HG02588 (cell line): ENCODE measurements around the gene FOXRED2.
"Not testable (repeated sequence)": the region's sequence is repeated elsewhere in the genome, so short reads cannot be mapped to it uniquely, and the experiment has no call there.

Source experiments
- ATAC-seq: cut with Tn5 transposase; IDR thresholded peaks from one replicate; pipeline ENCODE4 v1.9.1; 2021; ENCODE audit warnings: mild to moderate bottlenecking, moderate library complexity; ENCODE audit not compliant: unreplicated experiment

FOXRED2 gene

DNA sequence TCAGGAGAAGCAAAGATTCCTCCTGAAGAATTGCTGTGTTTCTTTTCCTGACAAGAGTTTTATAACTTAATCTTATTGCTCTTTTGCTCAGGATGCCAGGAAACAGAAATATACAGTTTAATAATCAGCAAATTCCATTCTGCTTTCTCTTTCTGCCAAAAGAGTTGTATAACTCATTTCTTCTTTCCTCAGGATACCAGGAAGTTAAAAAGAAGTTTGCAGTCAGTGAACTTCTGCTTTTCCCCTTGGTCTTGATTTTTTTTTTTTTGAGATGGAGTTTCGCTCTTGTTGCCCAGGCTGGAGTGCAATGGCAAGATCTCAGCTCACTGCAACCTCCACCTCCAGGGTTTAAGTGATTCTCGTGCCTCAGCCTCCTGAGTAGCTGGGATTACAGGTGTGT lies 13.1 kb upstream of the FOXRED2 start:
- not testable (repeated sequence) for ATAC-seq

DNA sequence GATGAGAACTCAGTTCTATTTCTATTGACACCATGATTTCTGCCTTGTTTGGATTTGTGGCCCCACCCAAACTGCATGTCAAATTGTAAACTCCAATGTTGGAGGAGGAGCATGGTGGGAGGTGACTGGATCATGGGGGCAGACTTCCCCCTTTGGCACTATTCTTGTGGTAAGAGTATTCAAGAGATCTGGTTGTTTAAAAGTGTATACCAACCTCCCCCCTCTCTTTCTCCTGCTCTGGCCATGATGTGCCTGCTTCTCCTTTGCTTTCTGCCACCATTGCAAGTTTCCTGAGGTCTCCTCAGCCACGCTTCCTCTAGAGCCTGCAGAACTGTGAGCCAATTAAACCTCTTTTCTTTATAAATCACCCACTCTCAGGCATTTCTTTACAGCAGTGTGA lies 7.9 kb upstream of the FOXRED2 start:
- no peak for ATAC-seq

DNA sequence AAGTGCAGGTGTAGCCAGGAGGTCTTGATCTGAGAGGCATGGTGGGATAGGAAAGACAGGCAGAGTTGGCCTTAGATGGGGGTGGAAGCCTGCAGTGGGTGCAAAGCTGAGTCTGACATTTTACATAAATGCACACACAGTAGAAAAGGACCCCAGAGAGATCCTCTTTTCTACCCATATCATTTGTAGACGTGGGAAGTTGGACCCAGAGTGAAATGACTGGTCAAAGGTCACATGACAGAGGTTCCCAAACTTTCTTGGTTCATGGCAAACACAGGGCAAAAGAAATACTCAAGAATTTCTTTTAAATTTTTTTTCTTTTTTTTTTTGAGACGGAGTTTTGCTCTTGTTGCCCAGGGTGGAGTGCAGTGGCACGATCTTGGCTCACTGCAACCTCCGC lies 6.2 kb upstream of the FOXRED2 start:
- no peak for ATAC-seq

DNA sequence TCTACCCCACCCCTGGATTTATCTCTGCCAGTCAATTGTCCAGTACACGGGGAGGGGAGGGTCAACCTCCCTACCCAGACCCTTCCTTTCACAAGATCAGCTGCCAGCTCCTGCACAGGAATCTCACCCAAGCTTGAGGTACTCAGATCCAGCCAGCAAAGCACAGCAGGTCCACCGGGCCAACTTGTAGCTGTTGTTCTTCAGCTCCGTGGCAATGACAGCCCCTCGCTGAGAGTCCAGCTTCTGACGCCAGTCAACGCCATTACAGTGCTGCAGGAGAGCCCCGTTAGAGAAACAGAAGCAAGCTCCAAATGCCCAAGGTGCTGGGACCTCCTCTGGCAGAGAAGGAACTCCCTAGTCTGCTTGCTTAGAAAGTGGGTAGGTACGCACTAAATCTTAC lies 5.5 kb upstream of the FOXRED2 start:
- no peak for ATAC-seq

DNA sequence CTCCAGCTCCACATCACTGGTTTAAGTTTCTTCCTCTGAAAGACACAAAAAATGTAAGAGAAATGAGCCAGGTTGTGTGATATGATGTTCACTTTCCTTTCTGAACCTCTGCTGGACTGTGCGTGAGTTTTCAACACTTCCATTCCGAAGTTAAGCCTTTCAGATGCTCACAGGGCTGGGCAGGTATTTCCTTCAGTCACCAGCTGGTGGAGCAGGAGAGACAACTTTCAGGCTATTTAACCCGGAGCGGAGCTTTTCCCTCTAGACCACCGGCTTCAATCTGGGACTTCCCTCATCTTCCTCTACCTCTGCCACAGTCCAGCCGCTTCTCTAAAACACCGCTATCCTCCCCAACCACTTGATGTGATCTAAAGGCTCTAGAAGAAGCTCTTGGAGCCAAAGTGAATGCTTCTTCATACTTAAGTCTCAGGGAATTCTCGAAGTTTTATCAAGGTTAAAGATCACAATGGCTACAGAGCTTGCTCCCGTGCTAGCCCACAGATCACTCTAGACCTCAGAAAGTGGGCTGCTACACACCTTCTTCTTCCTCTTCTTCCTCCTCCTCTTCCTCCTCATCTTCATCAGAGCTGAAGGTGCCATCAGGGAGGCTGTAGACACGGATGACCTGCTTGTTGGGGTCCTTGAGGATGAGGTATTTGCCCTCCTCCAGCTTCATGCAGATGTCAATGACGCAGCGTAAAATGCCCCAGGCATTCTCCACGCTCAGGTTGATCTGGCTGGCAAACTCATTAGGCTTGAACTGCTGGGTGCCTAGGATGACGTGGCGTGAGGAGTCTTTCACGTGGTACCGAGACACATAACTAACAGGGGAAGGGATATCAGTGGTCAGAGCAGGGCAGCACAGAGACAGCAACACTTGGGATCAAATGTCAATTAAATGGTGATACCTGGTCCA lies 4.4 kb upstream of the FOXRED2 start:
- ATAC-seq = no peak

DNA sequence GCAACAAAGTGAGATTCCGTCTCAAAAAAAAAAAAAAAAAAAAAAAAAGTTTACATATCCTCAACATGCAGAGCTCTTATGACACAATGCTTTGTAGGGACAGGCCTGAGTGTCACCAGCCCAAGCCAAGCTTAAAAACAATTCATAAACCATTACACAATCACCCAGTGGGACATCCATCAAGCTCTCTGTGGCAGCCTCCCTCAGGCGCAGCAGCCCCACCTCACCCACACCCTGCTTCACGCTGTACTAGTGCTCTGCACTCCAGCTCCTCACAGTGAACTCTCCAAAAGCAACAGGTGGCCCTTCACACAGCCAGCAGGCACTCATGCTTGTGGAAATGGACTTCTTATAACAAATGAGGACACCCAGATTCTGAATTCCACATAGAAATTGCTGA lies 3.5 kb upstream of the FOXRED2 start:
- ATAC-seq = no peak

DNA sequence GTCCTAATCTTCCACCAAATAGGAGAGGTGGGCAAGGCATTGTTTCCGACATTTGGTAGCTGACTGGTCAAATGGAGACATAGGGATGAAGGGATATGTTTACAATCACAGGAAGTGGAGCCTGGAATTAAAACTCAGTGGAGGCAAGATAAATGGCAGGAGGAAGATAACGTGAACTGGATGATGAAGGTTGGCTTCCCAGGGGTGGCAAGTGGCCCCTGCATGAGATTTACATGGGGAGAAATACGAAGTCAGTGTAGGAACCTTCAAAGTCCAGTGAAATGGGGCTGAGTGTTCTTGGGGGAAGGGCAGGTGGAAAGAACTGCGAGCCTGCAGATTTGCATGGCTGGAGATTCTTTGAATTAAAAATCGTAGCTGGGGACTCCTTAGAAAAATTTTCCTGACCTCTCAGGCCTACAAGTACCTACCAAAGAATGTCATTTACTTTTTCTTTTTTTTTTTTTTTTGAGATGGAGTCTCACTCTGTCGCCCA lies 724 bp upstream of the FOXRED2 start:
- no peak for ATAC-seq

DNA sequence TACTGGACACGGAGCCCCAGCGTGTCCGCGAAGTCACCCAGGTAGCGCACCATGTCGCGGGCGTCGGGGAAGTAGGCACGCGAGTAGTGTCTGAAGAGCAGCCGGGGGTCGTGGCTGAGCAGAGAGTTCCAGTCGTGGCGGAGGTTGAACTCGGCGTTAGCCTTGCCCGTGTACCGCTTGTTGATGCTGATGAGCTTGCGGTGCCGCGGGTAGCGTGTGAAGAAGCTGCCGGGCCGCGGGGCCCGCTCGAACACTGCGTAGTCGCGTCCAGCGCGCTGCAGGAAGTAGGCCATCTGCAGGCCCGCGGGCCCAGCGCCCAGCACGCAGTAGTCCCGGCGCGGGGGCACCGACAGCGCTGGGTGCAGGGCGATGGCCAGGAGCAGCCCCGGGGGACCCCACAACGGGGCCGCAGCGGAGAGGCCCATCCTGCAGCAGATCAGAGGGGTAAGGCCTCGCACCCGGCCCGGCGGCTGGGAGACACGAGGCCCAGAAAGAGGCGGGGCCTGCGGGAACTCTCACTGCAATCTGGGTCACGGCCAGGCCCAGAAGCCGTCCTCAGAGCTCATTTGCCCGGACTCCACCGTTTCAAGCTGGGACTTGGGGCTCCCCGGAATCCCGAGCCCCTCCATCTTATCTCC lies 723 bp downstream of the FOXRED2 start:
- no peak for ATAC-seq

DNA sequence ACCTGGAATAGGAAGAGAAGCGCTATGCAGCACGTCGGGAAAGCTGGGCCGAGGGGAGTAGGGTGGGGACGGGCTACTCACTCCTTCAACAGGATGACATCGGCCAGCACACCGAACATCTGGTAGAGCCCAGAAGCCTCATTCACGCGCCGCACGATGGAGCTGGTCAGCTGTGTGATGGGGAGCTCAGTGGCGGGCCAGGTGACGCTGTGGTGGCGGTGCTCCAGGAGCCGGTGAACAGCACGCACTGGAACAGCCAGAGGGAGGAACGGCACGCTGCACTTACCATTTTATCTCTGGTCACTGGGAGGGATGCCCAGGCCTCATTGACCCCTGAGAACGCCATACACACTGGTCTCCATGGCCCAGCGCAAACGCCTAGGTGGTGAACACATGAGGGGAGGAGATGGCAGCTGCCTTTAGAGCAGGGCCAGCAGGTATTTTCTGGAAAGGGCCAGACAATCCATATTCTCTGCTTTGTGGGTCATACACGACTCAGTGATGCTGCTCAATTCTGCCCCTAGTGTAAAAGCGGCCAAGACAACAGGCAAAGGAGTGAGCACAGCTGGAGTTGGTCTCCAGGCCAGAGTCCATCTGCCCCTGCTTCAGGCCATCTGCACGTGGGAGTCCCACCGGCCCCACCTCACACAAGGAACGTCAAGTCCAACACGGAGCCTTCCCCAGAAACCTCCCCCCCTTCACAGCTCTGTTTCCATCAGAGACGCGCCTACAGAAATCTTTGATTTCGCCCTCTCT lies 8.8 kb downstream of the FOXRED2 start:
- no peak for ATAC-seq

DNA sequence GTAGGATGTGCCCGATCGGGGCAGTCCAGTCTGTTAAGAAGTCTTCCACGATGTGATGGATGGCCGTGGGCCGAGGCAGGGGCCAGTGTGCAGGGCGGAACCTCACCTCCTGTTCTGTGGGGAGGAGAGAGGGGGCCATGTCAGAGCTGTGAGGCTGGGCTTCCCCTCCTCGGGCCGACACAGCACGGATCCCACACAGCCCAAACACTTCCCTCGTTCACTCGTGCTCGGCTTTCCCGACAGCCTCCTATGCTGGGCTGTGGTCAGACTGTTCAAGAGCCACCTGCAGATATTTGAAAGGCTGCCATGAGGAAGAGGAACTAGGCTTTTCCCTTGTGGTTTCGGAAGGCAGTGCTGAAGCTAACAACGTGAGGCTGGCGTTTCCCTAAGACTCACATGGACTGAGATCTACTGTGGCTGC lies 13.1 kb downstream of the FOXRED2 start:
- ATAC-seq = no peak

DNA sequence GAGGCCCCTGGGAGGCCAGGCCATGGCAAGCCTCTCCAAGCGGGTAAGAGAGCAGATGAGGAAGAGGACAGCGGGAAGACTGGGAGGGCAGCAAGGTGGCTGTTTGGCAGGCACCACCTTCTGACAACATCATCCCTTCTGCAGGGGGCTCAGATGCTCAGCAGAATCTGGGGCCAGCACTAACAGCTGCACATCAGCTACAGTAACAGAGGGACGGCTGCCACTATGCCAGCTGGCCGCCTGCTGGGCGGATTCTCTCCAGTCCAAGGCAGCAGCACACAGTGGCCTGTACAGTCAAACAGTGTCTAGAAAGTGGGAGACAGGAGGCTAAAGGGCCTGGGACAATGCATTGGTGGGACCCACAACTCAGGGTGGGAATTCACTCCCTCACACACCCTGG lies 14.7 kb downstream of the FOXRED2 start:
- ATAC-seq = no peak

DNA sequence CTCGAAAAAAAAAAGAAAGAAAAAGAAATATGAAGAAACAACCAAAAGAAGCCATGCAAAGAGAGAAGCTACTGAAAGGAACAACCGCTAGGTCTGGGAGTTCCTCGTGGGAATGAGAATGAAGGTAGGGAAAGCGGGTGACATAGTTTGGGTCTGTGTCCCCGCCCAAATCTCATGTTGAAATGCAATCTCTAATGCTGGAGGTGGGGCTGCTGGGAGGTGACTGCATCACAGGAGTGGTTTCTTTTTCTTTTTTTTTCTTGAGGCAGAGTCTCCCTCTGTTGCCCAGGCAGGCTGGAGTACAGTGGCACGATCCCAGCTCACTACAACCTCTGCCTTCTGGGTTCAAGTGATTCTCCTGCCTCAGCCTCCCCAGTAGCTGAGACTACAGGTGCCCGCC lies 15.7 kb downstream of the FOXRED2 start:
- no peak for ATAC-seq

DNA sequence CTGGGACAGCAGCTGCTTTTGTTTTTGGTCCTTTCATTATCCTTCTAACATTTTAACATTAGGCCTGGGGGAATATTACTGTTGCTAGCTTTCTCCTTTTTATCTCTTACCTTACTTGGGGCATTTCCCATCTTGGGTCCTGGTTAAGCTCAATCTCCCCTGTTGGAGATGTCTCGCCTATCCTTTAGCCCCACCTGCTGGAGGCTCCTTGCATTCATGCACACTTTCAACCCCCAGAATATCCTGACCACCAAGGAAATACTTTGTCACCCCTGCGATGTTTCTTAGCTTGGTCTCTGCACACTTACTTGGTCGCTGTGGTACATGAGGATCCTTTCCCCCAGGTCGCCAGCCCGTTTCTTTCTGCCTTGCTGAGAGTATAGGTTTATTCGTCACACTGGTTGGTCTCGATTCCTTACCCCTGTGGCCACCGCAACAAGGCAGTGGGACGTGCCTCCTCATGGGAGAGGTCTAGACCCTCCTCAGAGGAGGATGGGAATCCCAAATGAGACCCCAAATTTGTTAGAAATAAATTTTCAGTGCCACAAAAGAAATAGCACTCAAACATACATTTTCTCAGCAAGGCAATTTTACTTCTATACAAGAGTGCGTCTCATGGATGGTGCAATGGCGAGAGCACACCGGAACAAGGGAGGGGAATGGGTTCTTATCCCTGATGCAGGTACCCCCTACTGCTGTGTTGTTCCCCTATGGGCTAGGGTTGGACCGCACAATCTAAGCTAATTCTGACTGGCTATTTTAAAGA lies 20.0 kb downstream of the FOXRED2 start:
- ATAC-seq = no peak

DNA sequence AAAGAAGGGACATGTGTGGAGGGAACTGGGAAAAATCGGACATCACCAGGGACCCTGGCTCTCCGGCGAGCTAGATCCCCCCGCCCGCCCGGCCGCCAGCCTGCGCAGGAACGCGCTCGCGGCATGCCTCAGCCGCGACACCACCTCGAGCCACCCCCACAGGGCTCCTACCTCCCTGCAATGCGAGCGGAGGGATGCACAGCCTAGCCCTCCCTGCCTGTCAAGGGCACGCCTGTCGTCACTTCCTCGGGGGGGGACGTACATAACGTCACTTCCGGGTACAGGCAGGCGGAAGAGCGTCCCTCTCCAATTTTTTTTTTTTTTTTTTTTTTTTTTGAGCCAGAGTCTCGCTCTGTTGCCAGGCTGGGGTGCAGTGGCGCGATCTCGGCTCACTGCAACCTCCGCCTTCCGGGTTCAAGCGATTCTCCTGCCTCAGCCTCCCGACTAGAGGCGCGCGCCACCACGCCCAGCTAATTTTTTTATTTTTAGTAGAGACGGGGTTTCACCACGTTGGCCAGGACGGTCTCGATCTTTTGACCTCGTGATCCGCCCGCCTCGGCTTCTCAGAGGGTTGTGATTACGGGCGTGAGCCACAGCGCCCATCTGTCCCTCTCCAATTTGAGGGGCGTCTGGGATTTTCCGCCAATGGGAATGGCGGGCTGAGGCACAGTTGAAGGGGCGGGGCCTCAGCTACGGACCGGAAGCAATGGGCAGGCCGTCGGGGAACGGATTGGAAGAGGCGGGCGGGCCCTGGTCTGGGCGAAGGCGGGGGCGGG lies 25.3 kb downstream of the FOXRED2 start, which contains the start of gene TXN2:
TSS of gene TXN2 (minus strand) at position 248 of the 776 bp plus-strand sequence. CDS start 803 bp downstream, outside the sequence.
- peak; percentile 80 for ATAC-seq

DNA sequence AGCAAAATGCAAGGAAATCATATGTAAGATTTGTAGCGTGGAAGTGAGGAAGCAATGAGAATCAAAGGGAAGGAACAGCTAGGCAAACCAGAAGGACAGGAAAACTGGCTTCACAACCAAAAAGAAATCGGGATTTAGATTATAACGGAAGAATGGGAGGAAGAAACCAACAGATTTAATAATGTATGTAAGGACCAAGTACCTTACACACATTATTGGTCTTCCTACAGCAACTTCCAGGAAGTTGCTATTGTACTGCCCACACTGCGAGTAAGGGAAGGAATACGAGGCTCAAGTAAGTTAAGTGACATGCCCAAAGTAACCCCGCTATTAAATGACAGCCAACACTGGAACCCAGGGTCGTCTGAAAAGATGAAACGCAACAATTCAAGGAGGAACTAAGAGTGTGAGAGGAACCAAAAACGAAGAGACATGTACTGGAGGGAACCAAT lies 25.9 kb downstream of the FOXRED2 start:
- ATAC-seq = no peak

DNA sequence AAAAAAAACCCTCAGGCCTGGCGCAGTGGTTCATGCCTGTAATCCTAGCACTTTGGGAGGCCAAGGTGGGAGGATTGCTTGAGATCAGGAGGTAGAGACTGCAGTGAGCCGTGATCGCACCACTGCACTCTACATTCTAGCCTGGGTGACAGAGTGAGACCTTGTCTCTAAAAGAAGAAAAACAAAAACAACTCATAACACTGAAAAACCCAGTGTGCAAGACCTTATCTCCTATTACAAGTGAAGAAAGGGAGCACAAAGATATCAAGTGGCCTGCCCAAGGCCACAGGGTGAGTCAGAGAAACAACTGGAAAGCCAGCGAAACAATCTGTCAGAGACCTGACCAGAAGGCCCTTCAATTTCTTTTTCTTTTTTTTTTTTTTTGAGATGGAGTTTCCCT lies 27.9 kb downstream of the FOXRED2 start:
- ATAC-seq = no peak

DNA sequence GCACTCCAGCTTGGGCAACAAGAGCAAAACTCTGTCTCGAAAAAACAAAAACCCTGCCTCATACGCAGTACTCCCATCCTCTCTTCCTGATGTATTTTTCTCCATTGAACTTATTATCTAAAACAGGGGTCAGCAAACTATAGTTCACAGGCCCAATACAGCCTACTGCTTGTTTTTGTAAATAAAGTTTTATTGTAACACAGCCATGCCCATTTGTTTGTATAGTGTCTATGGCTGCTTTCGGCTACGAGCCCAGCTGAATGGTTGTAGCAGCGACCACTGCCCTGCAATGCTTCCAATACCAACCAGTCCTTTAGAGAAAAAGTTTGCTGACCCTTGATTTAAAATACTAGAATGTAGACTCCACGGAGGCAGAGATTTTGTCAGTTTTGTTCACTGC lies 31.5 kb downstream of the FOXRED2 start:
- no peak for ATAC-seq

DNA sequence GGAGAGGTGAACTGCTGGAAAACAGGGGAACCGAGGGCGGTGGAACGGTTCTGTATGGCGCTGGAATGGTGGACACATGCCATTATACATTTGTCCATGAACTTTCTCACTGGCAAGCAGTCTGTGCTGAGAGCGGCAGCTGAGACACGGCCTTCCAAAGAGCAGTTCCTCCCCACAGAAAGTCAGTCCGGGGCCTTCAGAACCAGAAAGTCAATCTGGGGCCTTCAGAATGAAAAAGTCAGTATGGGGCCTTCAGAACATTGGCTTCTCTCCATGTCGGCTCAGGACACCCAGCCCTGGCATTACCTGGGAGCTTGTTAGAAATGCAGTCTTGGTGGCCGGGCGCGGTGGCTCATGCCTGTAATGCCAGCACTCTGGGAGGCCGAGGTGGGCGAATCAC lies 34.2 kb downstream of the FOXRED2 start:
- no peak for ATAC-seq

DNA sequence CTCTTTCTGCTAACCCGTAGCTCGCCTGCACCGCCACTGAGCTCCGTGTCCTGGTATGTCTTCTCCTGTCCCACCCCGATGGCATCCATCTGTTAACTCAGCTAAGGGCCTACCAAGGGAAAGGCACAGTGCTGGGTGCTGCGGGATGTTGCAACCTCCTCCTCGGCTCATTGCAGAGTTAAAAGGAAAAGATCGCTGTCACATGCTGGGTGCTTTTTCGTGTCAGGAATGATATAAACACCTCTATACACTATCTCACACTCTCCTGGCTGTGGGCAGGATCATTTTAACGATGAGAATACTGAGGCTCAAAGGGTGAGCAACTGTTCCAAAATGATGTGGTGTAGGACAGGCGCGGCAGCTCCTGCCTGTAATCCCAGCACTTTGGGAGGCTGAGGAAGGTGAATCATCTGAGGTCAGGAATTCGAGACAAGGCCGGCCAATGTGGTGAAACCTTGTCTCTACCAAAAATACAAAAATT lies 35.5 kb downstream of the FOXRED2 start:
- no peak for ATAC-seq

DNA sequence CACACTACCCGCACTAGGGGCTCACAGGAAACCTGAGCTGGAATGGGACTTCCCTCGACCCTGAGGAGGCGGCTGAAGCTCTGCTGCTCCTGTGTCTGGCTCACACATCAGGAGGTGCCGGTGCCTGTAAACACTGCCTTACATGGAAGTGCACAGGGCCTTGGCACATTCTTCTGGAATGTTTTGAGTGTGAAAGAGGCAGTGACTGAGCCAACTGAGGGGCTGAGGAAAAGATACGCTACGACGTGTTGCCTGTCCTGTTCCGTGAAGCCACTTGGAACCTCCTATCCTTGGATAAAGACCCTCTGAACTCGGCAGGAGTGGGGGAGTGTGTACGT lies 35.9 kb downstream of the FOXRED2 start:
- no peak for ATAC-seq
